H9 (cell line): ENCODE data around the gene ECD. TPM values are rescaled to one million over a fixed set of nuclear protein-coding genes. Genes with fewer than 3 reads are reported as not detected.

Experiments
- DNase-seq: peaks from one replicate; pipeline ENCODE4 v3.0.0-alpha.2; 2017
- H2AFZ ChIP-seq: one replicate; pipeline ENCODE4 v1.6.1; 2013; ENCODE audit warnings: mild to moderate bottlenecking, low read length, control low read depth, moderate library complexity
- H2AK5ac ChIP-seq: 2 replicates; pipeline ENCODE4 v1.6.1; 2013; ENCODE audit warnings: low read length, control low read depth, mixed read lengths; ENCODE audit not compliant: insufficient read length
- H2BK120ac ChIP-seq: one replicate; pipeline ENCODE4 v1.6.1; 2013; ENCODE audit warnings: low read depth, mild to moderate bottlenecking, low read length, control low read depth, inconsistent platforms; ENCODE audit not compliant: poor library complexity, severe bottlenecking
- H2BK12ac ChIP-seq: 2 replicates; pipeline ENCODE4 v1.6.1; 2013; ENCODE audit warnings: low read length, control low read depth, mixed read lengths, low read depth; ENCODE audit not compliant: insufficient read length
- H2BK15ac ChIP-seq: 2 replicates; pipeline ENCODE4 v1.6.1; 2013; ENCODE audit warnings: low read depth, low read length, control low read depth
- H2BK20ac ChIP-seq: one replicate; pipeline ENCODE4 v1.6.1; 2013; ENCODE audit warnings: low read depth, mild to moderate bottlenecking, low read length, control low read depth, inconsistent platforms; ENCODE audit not compliant: poor library complexity, severe bottlenecking
- H2BK5ac ChIP-seq: 2 replicates; pipeline ENCODE4 v1.6.1; 2013; ENCODE audit warnings: low read length, control low read depth, mixed read lengths; ENCODE audit not compliant: insufficient read length
- H3K14ac ChIP-seq: 2 replicates; pipeline ENCODE4 v1.6.1; 2013; ENCODE audit warnings: low read length, control low read depth; ENCODE audit not compliant: insufficient read depth
- H3K18ac ChIP-seq: 2 replicates; pipeline ENCODE4 v1.6.1; 2013; ENCODE audit warnings: low read depth, mild to moderate bottlenecking, mixed read lengths, low read length, control low read depth; ENCODE audit not compliant: insufficient read length
- H3K23ac ChIP-seq: 2 replicates; pipeline ENCODE4 v1.6.1; 2013; ENCODE audit warnings: low read length, control low read depth, mixed read lengths, low read depth; ENCODE audit not compliant: insufficient read length
- H3K23me2 ChIP-seq: 2 replicates; pipeline ENCODE4 v1.6.1; 2013; ENCODE audit warnings: low read depth, mild to moderate bottlenecking, mixed read lengths, low read length, control low read depth; ENCODE audit not compliant: insufficient read length, poor library complexity, severe bottlenecking
- H3K27ac ChIP-seq: 2 replicates; pipeline ENCODE4 v1.5.1; 2013; ENCODE audit warnings: low read length, control low read depth, mixed read lengths, low read depth; ENCODE audit not compliant: insufficient read length
- H3K27me3 ChIP-seq: 2 replicates; pipeline ENCODE4 v1.6.1; 2013; ENCODE audit warnings: low read length, control low read depth, inconsistent platforms; ENCODE audit not compliant: insufficient read depth
- H3K4ac ChIP-seq: 2 replicates; pipeline ENCODE4 v1.6.1; 2013; ENCODE audit warnings: low read depth, mild to moderate bottlenecking, control low read depth, inconsistent platforms, low read length, moderate library complexity
- H3K4me1 ChIP-seq: 2 replicates; pipeline ENCODE4 v1.6.1; 2013; ENCODE audit warnings: low read length, control low read depth, inconsistent platforms; ENCODE audit not compliant: insufficient read depth
- H3K4me2 ChIP-seq: 2 replicates; pipeline ENCODE4 v1.6.1; 2013; ENCODE audit warnings: low read length, control low read depth, mixed read lengths; ENCODE audit not compliant: insufficient read length, insufficient read depth
- H3K56ac ChIP-seq: 2 replicates; pipeline ENCODE4 v1.6.1; 2013; ENCODE audit warnings: low read depth, mild to moderate bottlenecking, mixed read lengths, low read length, control low read depth; ENCODE audit not compliant: insufficient read length
- H3K79me1 ChIP-seq: 2 replicates; pipeline ENCODE4 v1.6.1; 2013; ENCODE audit warnings: low read depth, mild to moderate bottlenecking, moderate library complexity, low read length, control low read depth, inconsistent platforms; ENCODE audit not compliant: insufficient read depth, poor library complexity, severe bottlenecking
- H3K79me2 ChIP-seq: 2 replicates; pipeline ENCODE4 v1.6.1; 2013; ENCODE audit warnings: low read length, control low read depth, inconsistent platforms; ENCODE audit not compliant: insufficient read depth
- H3K9ac ChIP-seq: 2 replicates; pipeline ENCODE4 v1.6.1; 2013; ENCODE audit warnings: low read length, control low read depth, mixed read lengths; ENCODE audit not compliant: insufficient read length; ENCODE audit errors: extremely low read depth
- H3K9me3 ChIP-seq: one replicate; pipeline ENCODE4 v1.6.1; 2013; ENCODE audit warnings: low read depth, low read length, inconsistent platforms; ENCODE audit not compliant: control insufficient read depth
- H3T11ph ChIP-seq: one replicate; pipeline ENCODE4 v1.6.1; 2013; ENCODE audit warnings: mild to moderate bottlenecking, low read length, control low read depth, inconsistent platforms
- H4K20me1 ChIP-seq: one replicate; pipeline ENCODE4 v1.6.1; 2013; ENCODE audit not compliant: control insufficient read depth, insufficient read length, insufficient read depth
- H4K5ac ChIP-seq: 2 replicates; pipeline ENCODE4 v1.6.1; 2013; ENCODE audit warnings: low read depth, mild to moderate bottlenecking, mixed read lengths, low read length, control low read depth; ENCODE audit not compliant: insufficient read length
- H4K8ac ChIP-seq: replicated peaks from 2 replicates; pipeline ENCODE4 v1.6.1; 2013; ENCODE audit warnings: low read length, control low read depth, mixed read lengths, low read depth; ENCODE audit not compliant: insufficient read length
- H4K91ac ChIP-seq: 2 replicates; pipeline ENCODE4 v1.6.1; 2013; ENCODE audit warnings: low read depth, mild to moderate bottlenecking, moderate library complexity, mixed read lengths, low read length, control low read depth; ENCODE audit not compliant: insufficient read length
- H3K27ac Mint-ChIP-seq, 3 experiments: 2 replicates in 2 of 3; 3 replicates in 1 of 3; pipeline ENCODE4 v1.8.0; 2020 to 2021; ENCODE audit warnings: mixed read lengths in 3 of 3, mild to moderate bottlenecking in 1 of 3, moderate library complexity in 1 of 3
- H3K27me3 Mint-ChIP-seq: 2 replicates; pipeline ENCODE4 v1.8.0; 2021; ENCODE audit warnings: low read depth, mild to moderate bottlenecking, moderate library complexity, mixed read lengths
- H3K36me3 Mint-ChIP-seq, 3 experiments: 2 replicates in 2 of 3; 3 replicates in 1 of 3; pipeline ENCODE4 v1.8.0; 2020 to 2021; ENCODE audit warnings: low read depth in 3 of 3, mixed read lengths in 3 of 3; ENCODE audit not compliant: insufficient read depth in 1 of 3
- H3K4me1 Mint-ChIP-seq, 2 experiments: 2 replicates each; pipeline ENCODE4 v1.8.0; 2020; ENCODE audit warnings: mixed read lengths in 2 of 2
- H3K4me3 Mint-ChIP-seq, 2 experiments: 2 replicates in 1 of 2; 3 replicates in 1 of 2; pipeline ENCODE4 v1.8.0; 2020 to 2021; ENCODE audit warnings: mild to moderate bottlenecking in 2 of 2, mixed read lengths in 2 of 2, moderate library complexity in 1 of 2
- H3K9me3 Mint-ChIP-seq, 2 experiments: 2 replicates in 1 of 2; 3 replicates in 1 of 2; pipeline ENCODE4 v1.8.0; 2020; ENCODE audit warnings: mild to moderate bottlenecking in 2 of 2, mixed read lengths in 2 of 2, moderate library complexity in 1 of 2
- WGBS: extraction: QIAGEN DNeasy Blood & Tissue Kit; methylation state at CpG from one replicate; pipeline ENCODE4 v1.1.7; 2013; ENCODE audit warnings: missing lambda C conversion rate, low lambda C conversion rate, mixed read lengths; ENCODE audit not compliant: insufficient read length; ENCODE audit errors: extremely low coverage; 5-methylcytosine and 5-hydroxymethylcytosine counted together
- total RNA-seq: library from RNA; stranded (reverse); gene quantifications from 2 replicates; pipeline ENCODE4 v1.2.1, GENCODE V29; 2021
- TF ChIP-seq, protein P1 (sequence below): fragments of 200-600 bp; sonication (generic); conservative IDR thresholded peaks from 3 replicates; pipeline ENCODE4 v1.8.0; 2021; ENCODE audit warnings: antibody characterized with exemption, mild to moderate bottlenecking

Gene ECD
- total RNA-seq, 1 experiment from 2014 or later, result 41.6 TPM

DNA sequence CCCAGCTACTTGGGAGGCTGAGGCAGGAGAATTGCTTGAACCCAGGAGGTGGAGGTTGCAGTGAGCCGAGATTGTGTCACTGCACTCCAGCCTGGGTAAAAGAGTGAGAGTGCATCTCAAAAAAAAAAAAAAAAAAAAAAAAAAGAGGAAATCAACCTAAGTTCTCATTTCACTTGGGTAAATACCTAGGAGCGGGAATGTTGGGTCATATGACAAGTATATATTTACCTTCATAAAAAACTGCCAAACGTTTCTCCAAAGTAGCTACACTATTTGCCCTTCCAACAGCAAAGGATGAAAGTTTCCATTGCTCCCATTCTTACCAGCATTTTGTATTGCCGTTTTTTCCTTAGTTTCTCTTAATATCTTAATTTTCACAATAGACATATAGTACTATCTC lies 81.0 kb downstream of the ECD start:
- Histone ChIP-seq H3K18ac (no peak overlapping the region), H3K56ac (no peak overlapping the region), H3K23ac (no peak overlapping the region), H2BK15ac (no peak overlapping the region), H3K4ac (no peak overlapping the region), H3K79me2 (no peaks in the 10 kb centered on the region; the same call in 1 of the 2 replicates), H3K27me3 (no peaks in the 10 kb centered on the region), H3K4me2 (no peak overlapping the region), H3K27ac (no peak overlapping the region), H2AK5ac (no peak overlapping the region), H2BK120ac (no peak overlapping the region), H3T11ph (no peak overlapping the region), H4K91ac (no peak overlapping the region), H3K9ac (no peak overlapping the region), H3K4me1 (no peaks in the 10 kb centered on the region), H3K23me2 (no peaks in the 10 kb centered on the region), H2BK5ac (no peak overlapping the region), H3K9me3 (no peaks in the 10 kb centered on the region), H2AFZ (no peak overlapping the region), H4K8ac (no peak overlapping the region), H4K5ac (no peak overlapping the region), H3K79me1 (no peaks in the 10 kb centered on the region), H2BK12ac (no peak overlapping the region), H4K20me1 (no peaks in the 10 kb centered on the region), H2BK20ac (no peak overlapping the region), H3K14ac (no peak overlapping the region)
- no peak overlapping the region for H3K27ac Mint-ChIP-seq
- DNase-seq, result no peak
- no peaks in the 10 kb centered on the region for H3K27me3 Mint-ChIP-seq
- no peaks in the 10 kb centered on the region for H3K36me3 Mint-ChIP-seq
- no peak overlapping the region for H3K4me3 Mint-ChIP-seq
- no CpG with 5 or more reads among the region's 4 CpGs for WGBS
- 0 out of 4 replicates have a peak, but pooled peaks cover 0 to 2% of the 10 kb centered on the region in 2 experiments for H3K4me1 Mint-ChIP-seq
- H3K9me3 Mint-ChIP-seq, result no peaks in the 10 kb centered on the region
- TF ChIP-seq, protein P1, sequence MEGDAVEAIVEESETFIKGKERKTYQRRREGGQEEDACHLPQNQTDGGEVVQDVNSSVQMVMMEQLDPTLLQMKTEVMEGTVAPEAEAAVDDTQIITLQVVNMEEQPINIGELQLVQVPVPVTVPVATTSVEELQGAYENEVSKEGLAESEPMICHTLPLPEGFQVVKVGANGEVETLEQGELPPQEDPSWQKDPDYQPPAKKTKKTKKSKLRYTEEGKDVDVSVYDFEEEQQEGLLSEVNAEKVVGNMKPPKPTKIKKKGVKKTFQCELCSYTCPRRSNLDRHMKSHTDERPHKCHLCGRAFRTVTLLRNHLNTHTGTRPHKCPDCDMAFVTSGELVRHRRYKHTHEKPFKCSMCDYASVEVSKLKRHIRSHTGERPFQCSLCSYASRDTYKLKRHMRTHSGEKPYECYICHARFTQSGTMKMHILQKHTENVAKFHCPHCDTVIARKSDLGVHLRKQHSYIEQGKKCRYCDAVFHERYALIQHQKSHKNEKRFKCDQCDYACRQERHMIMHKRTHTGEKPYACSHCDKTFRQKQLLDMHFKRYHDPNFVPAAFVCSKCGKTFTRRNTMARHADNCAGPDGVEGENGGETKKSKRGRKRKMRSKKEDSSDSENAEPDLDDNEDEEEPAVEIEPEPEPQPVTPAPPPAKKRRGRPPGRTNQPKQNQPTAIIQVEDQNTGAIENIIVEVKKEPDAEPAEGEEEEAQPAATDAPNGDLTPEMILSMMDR, result no peak
